Chondrocyte (in vitro differentiated cells): ENCODE data around the gene UCK1. TPM values are rescaled to one million over a fixed set of nuclear protein-coding genes. Genes with fewer than 3 reads are reported as not detected.

Source experiments
- DNase-seq: peaks from one replicate; pipeline ENCODE4 v3.0.0; 2021; ENCODE audit warnings: mixed read lengths, low spot score
- H3K27ac Mint-ChIP-seq: one replicate; pipeline ENCODE4 v1.8.0; 2021; ENCODE audit warnings: mild to moderate bottlenecking, moderate library complexity, mixed read lengths; ENCODE audit not compliant: unreplicated experiment
- H3K27me3 Mint-ChIP-seq: 2 replicates; pipeline ENCODE4 v1.8.0; 2021; ENCODE audit warnings: low read depth, mixed read lengths
- H3K36me3 Mint-ChIP-seq: 2 replicates; pipeline ENCODE4 v1.8.0; 2021; ENCODE audit warnings: low read depth, mixed read lengths
- H3K4me1 Mint-ChIP-seq: 2 replicates; pipeline ENCODE4 v1.8.0; 2021; ENCODE audit warnings: low read depth, mild to moderate bottlenecking, mixed read lengths
- H3K4me3 Mint-ChIP-seq: one replicate; pipeline ENCODE4 v1.8.0; 2021; ENCODE audit warnings: mild to moderate bottlenecking, moderate library complexity, mixed read lengths; ENCODE audit not compliant: unreplicated experiment
- H3K9me3 Mint-ChIP-seq: 2 replicates; pipeline ENCODE4 v1.8.0; 2021; ENCODE audit warnings: low read depth, mixed read lengths
- total RNA-seq: library from RNA; stranded (reverse); gene quantifications from 3 replicates; pipeline ENCODE4 v1.2.1, GENCODE V29; 2021
- TF ChIP-seq, protein P1 (sequence below): fragments of 200-600 bp; sonication (generic); IDR thresholded peaks from 2 replicates; pipeline ENCODE4 v1.5.0; 2021; ENCODE audit warnings: antibody characterized with exemption, mild to moderate bottlenecking, moderate library complexity

Gene UCK1
- total RNA-seq, 1 donor from 2014 or later: 18.3 TPM

DNA sequence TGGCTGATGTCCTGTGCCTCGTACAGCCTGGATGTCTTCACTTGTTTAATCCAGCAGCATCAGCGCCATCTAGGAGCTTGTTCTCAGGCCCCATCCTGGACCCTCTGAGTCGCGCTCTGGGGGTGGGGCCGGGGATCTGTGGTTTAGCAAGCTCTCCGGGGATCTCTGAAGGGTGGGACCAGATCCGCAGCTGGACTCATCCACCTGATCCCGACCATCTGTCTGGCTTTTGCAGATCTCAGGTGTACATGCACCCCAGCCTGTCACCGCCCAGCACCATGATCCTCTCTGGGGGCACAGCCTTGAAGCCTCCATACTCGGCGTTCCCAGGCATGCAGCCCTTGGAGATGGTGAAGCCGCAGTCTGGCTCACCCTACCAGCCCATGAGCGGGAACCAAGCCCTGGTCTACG, 43.4 kb downstream of the UCK1 start:
- peak; percentile 68 for DNase-seq
- Mint-ChIP-seq H3K27ac (no peak overlapping the region), H3K36me3 (peaks cover 59% of the 10 kb centered on the region), H3K9me3 (no peaks in the 10 kb centered on the region), H3K4me3 (no peak overlapping the region), H3K4me1 (no peaks in the 10 kb centered on the region), H3K27me3 (no peaks in the 10 kb centered on the region)
- TF ChIP-seq, protein P1, sequence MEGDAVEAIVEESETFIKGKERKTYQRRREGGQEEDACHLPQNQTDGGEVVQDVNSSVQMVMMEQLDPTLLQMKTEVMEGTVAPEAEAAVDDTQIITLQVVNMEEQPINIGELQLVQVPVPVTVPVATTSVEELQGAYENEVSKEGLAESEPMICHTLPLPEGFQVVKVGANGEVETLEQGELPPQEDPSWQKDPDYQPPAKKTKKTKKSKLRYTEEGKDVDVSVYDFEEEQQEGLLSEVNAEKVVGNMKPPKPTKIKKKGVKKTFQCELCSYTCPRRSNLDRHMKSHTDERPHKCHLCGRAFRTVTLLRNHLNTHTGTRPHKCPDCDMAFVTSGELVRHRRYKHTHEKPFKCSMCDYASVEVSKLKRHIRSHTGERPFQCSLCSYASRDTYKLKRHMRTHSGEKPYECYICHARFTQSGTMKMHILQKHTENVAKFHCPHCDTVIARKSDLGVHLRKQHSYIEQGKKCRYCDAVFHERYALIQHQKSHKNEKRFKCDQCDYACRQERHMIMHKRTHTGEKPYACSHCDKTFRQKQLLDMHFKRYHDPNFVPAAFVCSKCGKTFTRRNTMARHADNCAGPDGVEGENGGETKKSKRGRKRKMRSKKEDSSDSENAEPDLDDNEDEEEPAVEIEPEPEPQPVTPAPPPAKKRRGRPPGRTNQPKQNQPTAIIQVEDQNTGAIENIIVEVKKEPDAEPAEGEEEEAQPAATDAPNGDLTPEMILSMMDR: no peak

DNA sequence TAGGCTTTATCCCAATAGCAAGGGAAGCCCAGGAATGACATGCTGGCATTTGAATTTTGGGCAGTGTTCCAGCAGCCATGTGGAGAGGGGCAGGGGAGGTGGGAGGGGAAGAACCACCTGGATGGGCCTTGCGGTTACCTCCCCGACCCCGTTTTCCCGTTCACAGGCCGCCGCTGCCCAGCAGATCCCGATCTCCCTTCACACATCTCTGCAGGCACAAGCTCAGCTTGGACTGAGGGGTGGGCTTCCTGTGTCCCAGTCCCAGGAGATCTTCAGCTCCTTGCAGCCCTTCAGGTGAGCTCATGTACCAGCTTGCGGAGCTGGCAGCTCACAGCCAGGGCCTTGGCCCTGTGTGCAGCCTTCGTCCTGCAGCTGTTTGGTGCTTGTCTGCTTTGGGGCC, 44.1 kb downstream of the UCK1 start:
- no peak overlapping the region for H3K4me3 Mint-ChIP-seq
- H3K36me3 Mint-ChIP-seq: peaks cover 62% of the 10 kb centered on the region
- DNase-seq: peak; percentile 85
- H3K4me1 Mint-ChIP-seq: no peaks in the 10 kb centered on the region
- H3K27ac Mint-ChIP-seq: no peak overlapping the region
- no peaks in the 10 kb centered on the region for H3K9me3 Mint-ChIP-seq
- TF ChIP-seq, protein P1: no peak
- H3K27me3 Mint-ChIP-seq: no peaks in the 10 kb centered on the region

DNA sequence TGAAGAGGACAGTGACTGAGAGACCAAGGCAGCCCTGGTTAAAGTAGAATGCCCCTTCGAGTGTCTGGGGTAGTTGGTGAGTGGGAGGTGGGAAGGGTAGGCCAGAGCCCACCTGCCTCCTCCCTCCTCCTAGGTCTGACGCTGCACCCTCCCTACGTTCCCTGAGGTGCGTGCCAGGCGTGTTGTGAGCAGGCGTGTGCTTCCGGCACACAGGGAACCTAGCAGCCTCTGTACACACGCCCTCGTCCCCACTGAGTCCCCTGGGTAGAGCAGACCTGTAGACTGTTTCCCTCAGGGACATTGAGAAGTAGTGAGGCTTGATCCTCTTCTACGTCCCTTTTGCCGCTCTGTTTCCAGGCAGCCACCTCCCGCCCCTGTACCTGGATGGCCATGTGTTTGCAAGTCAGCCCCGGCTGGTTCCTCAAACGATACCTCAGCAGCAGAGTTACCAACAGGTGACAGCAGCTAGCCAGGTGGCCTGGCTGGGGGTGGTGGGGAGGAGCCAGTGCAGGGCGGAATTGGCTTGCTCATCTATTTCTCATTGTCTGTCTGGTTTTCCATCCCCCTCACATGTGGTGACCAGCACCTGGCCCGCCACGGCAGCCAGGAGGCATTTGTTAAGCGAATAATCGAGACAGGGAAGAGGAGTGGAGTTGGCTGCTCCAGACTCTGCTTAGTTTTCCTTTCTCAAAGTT, 45.2 kb downstream of the UCK1 start:
- TF ChIP-seq, protein P1: no peak
- peaks cover 56% of the 10 kb centered on the region for H3K36me3 Mint-ChIP-seq

DNA sequence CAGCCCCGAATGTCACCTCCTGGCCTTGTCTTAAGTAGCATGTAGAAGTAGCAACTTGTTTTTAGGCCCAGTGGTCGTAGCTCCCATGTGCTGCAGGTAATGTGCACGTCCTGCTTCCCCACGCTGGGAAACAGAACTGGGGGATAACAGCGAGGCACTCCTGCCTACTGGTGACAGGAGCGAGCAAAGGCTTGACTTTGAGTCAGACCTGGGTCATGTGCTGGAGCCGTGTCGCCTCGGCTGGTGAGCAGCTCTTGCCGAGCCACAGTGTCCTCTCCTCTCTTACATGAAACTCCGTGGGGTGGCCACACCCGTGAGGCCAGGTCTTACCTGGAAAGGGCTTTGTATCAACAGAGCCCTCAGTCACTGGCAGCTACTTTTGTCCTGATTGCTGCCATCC, 45.9 kb downstream of the UCK1 start:
- no peaks in the 10 kb centered on the region for H3K27me3 Mint-ChIP-seq
- TF ChIP-seq, protein P1: no peak
- H3K9me3 Mint-ChIP-seq: no peaks in the 10 kb centered on the region
- no peak overlapping the region for H3K27ac Mint-ChIP-seq
- no peaks in the 10 kb centered on the region for H3K4me1 Mint-ChIP-seq
- no peak for DNase-seq
- peaks cover 51% of the 10 kb centered on the region for H3K36me3 Mint-ChIP-seq
- H3K4me3 Mint-ChIP-seq: no peak overlapping the region

More for the DNA sequence above, 45.2 kb downstream of the UCK1 start:
- DNase-seq: peak; percentile 72
- Mint-ChIP-seq H3K9me3 (no peaks in the 10 kb centered on the region), H3K27ac (no peak overlapping the region), H3K4me1 (no peaks in the 10 kb centered on the region), H3K27me3 (no peaks in the 10 kb centered on the region), H3K4me3 (no peak overlapping the region)

DNA sequence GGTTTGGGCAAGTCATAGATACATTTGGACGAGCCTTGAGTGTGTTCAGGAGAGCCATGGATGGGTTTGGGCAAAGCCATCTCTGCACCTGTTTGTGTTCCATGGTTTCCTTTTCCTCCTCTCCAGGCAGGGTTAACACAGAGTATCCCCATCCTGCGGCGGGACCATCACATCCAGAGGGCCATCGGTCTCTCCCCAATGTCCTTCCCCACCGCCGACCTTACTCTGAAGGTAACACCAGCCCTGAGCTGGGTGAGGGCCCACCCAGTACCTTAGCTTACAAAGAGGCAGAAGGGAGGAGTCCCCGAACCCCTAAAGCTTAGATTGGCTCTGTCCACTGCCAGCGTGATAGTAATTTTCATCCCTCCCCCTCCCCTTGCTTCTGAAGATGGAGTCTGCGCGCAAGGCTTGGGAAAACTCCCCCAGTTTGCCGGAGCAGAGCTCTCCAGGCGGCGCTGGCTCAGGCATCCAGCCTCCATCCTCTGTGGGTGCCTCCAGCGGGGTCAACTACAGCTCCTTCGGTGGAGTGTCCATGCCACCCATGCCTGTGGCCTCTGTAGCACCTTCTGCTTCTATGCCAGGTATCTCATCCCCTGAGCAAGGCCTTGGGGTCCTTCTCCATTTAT, 46.4 kb downstream of the UCK1 start:
- DNase-seq: peak; percentile 81
- TF ChIP-seq, protein P1: no peak
- H3K9me3 Mint-ChIP-seq: no peaks in the 10 kb centered on the region
- no peaks in the 10 kb centered on the region for H3K4me1 Mint-ChIP-seq
- H3K27me3 Mint-ChIP-seq: no peaks in the 10 kb centered on the region
- H3K4me3 Mint-ChIP-seq: no peak overlapping the region
- peaks cover 48% of the 10 kb centered on the region for H3K36me3 Mint-ChIP-seq
- no peak overlapping the region for H3K27ac Mint-ChIP-seq
